Thoracic aorta (tissue), 2 donors: ENCODE measurements around the gene SLC35G3. TPM values are rescaled to one million over a fixed set of nuclear protein-coding genes. Genes with fewer than 3 reads are reported as not detected.

Source experiments
- ATAC-seq: fragments of 150-250 bp; one replicate; pipeline ENCODE4 v1.8.0; 2017; ENCODE audit warnings: low read depth; ENCODE audit not compliant: insufficient number of reproducible peaks, low FRiP score
- DNase-seq: peaks from one replicate; pipeline ENCODE4 v3.0.0-alpha.2; 2020; ENCODE audit warnings: low spot score
- H3K27ac ChIP-seq, 2 donors: fragments of 200-600 bp; sonication (generic); 1 replicate in 1 of 2; 2 replicates in 1 of 2; pipeline ENCODE4 v1.5.1; 2016; ENCODE audit warnings: mild to moderate bottlenecking in 2 of 2, moderate library complexity in 2 of 2
- H3K27me3 ChIP-seq: fragments of 200-600 bp; sonication (generic); replicated peaks from 2 replicates; pipeline ENCODE4 v1.6.0; 2016; ENCODE audit warnings: mild to moderate bottlenecking; ENCODE audit not compliant: insufficient read depth
- H3K36me3 ChIP-seq: fragments of 200-600 bp; sonication (generic); one replicate; pipeline ENCODE4 v1.5.1; 2016
- H3K4me1 ChIP-seq, 2 donors: fragments of 200-600 bp; sonication (generic); 1 replicate in 1 of 2; 2 replicates in 1 of 2; pipeline versions ENCODE4 v1.5.1 to v1.6.0; 2016; ENCODE audit warnings: low read depth in 2 of 2, mild to moderate bottlenecking in 1 of 2; ENCODE audit not compliant: control insufficient read depth in 1 of 2
- H3K4me3 ChIP-seq: fragments of 200-600 bp; sonication (generic); 2 replicates; pipeline ENCODE4 v1.5.1; 2016; ENCODE audit warnings: mild to moderate bottlenecking
- H3K9me3 ChIP-seq: fragments of 200-600 bp; sonication (generic); 2 replicates; pipeline ENCODE4 v1.5.1; 2016
- CTCF ChIP-seq: fragments of 200-600 bp; sonication (generic); IDR thresholded peaks from one replicate; pipeline ENCODE4 v1.5.1; 2019; ENCODE audit warnings: antibody characterized with exemption
- total RNA-seq, 2 donors: library from RNA; depleted of rRNA; stranded (reverse); fragments of >200 nt; gene quantifications; one replicate each; pipeline versions ENCODE4 v1.1.0 to v1.2.3, GENCODE V29; 2016

SLC35G3 gene
- total RNA-seq, 2 donors from 2014 or later, result not detected

- no peaks in the 10 kb centered on the region for H3K9me3 ChIP-seq
- no peaks in the 10 kb centered on the region for H3K27me3 ChIP-seq
- H3K27ac ChIP-seq, result no peak overlapping the region
- ATAC-seq (no peak), DNase-seq (no peak)
- TF ChIP-seq CTCF, result no peak
- no peaks in the 10 kb centered on the region for H3K36me3 ChIP-seq
- H3K4me3 ChIP-seq, result no peak overlapping the region
- H3K4me1 ChIP-seq, result peaks cover 3 to 4% of the 10 kb centered on the region in 2 donors
Observed at GRCh38 chr17:35146214-35146833, 47.9 kb downstream of the SLC35G3 start.

GRCh38 chr17:35144840-35145239 is 49.4 kb downstream of the SLC35G3 start:
- no peak for TF ChIP-seq CTCF
- Histone ChIP-seq H3K9me3 (no peaks in the 10 kb centered on the region), H3K4me3 (no peak overlapping the region), H3K4me1 (peaks cover 7 to 14% of the 10 kb centered on the region in 2 donors), H3K27me3 (no peaks in the 10 kb centered on the region), H3K36me3 (no peaks in the 10 kb centered on the region), H3K27ac (no peak overlapping the region)
- ATAC-seq (no peak), DNase-seq (no peak)

Other genes with a start within 250 kb of the SLC35G3 start
- gene CCT6B, start 232.9 kb downstream of the SLC35G3 start, total RNA-seq, result 1 to 10 TPM; 1.1 to 4.9 TPM
- gene ZNF830, start 232.9 kb downstream of the SLC35G3 start, total RNA-seq, result 10 to 100 TPM in 1 of 2 donors, 1 to 10 TPM in 1; 5.1 to 20.1 TPM
- 10 to 100 TPM; 42.8 to 52.0 TPM for gene LIG3, start 213.9 kb downstream of the SLC35G3 start, total RNA-seq
- gene RFFL, start 130.7 kb downstream of the SLC35G3 start, total RNA-seq, result 10 to 100 TPM; 22.0 to 30.9 TPM
- gene RAD51D, start 74.5 kb downstream of the SLC35G3 start, total RNA-seq, result 10 to 100 TPM in 1 of 2 donors, 1 to 10 TPM in 1; 6.5 to 25.1 TPM
- gene FNDC8, start 72.8 kb downstream of the SLC35G3 start, total RNA-seq, result not detected
- 10 to 100 TPM in 1 of 2 donors, 1 to 10 TPM in 1; 8.1 to 10.7 TPM for gene NLE1, start 52.1 kb downstream of the SLC35G3 start, total RNA-seq
- gene UNC45B, start 46.6 kb downstream of the SLC35G3 start, total RNA-seq, result not detected
- gene SLFN5, start 48.7 kb upstream of the SLC35G3 start, total RNA-seq, result 10 to 100 TPM; 19.0 to 23.8 TPM
- 10 to 100 TPM; 53.5 to 87.1 TPM for gene SLFN11, start 179.2 kb upstream of the SLC35G3 start, total RNA-seq
- 10 to 100 TPM; 10.4 to 25.3 TPM for gene SLFN12, start 238.1 kb upstream of the SLC35G3 start, total RNA-seq